ENCODE measurements around the gene EHMT1.

Gene EHMT1

GRCh38 chr9:137578518-137579258 lies 40.1 kb upstream of the EHMT1 start, which contains the start of gene DPH7:
Gene DPH7, minus strand, starts transcription at chr9:137578925. Its CDS starts 148 bp downstream, at chr9:137578777.
- no peaks in the 10 kb centered on the region for H4K20me1 ChIP-seq (ENCODE audit: insufficient read depth, low read length)
- peak within 1 kb of the TSS; percentile 79 for H3K27ac ChIP-seq (ENCODE audit: low read depth, low read length, poor library complexity, severe bottlenecking)
- peak within 1 kb of the TSS; percentile 99 for H3K4me3 ChIP-seq (ENCODE audit: low read depth, low read length, poor library complexity, severe bottlenecking)
- H3F3A ChIP-seq (ENCODE audit: insufficient read depth, low read length): no peaks in the 10 kb centered on the region
- H3K36me3 ChIP-seq (ENCODE audit: insufficient read depth, low read length): peaks cover 49% of the 10 kb centered on the region
- TF ChIP-seq CTCF (IDR thresholded peaks at IDR 0.05; ENCODE audit: low read length) (peak; percentile 81), EZH2 (IDR thresholded peaks at IDR 0.05; ENCODE audit: borderline replicate concordance, low read length) (no peak)
- no peaks in the 10 kb centered on the region for H3K9me3 ChIP-seq (ENCODE audit: low read length)
- H3K4me2 ChIP-seq (ENCODE audit: low read length): peak within 1 kb of the TSS; percentile 95
- no peaks in the 10 kb centered on the region for H3K9me2 ChIP-seq (ENCODE audit: low read depth, low read length)
- peak within 1 kb of the TSS; percentile 95 for H3K9ac ChIP-seq (ENCODE audit: low read length)
- H3K4me1 ChIP-seq (ENCODE audit: insufficient read depth, low read length, severe bottlenecking): peaks cover 49% of the 10 kb centered on the region
- no peak within 1 kb of the TSS for H2AFZ ChIP-seq (ENCODE audit: low read length)
- no peaks in the 10 kb centered on the region for H3K27me3 ChIP-seq (ENCODE audit: insufficient read depth, low read length)
- H3K79me2 ChIP-seq (ENCODE audit: insufficient read depth, low read length): peaks cover 15% of the 10 kb centered on the region

GRCh38 chr9:137579259-137579604 lies 39.6 kb upstream of the EHMT1 start:
- TF ChIP-seq CTCF (IDR thresholded peaks at IDR 0.05; ENCODE audit: low read length): no peak
- Histone ChIP-seq H4K20me1 (ENCODE audit: insufficient read depth, low read length) (no peaks in the 10 kb centered on the region), H2AFZ (ENCODE audit: low read length) (no peak overlapping the region), H3K9ac (ENCODE audit: low read length) (peak overlapping the region; percentile 95), H3K9me2 (ENCODE audit: low read depth, low read length) (no peaks in the 10 kb centered on the region), H3K4me3 (ENCODE audit: low read depth, low read length, poor library complexity, severe bottlenecking) (peak overlapping the region; percentile 99), H3K27ac (ENCODE audit: low read depth, low read length, poor library complexity, severe bottlenecking) (peak overlapping the region; percentile 64), H3K4me2 (ENCODE audit: low read length) (peak overlapping the region; percentile 95), H3K36me3 (ENCODE audit: insufficient read depth, low read length) (peaks cover 49% of the 10 kb centered on the region), H3F3A (ENCODE audit: insufficient read depth, low read length) (no peaks in the 10 kb centered on the region), H3K27me3 (ENCODE audit: insufficient read depth, low read length) (no peaks in the 10 kb centered on the region), H3K79me2 (ENCODE audit: insufficient read depth, low read length) (peaks cover 15% of the 10 kb centered on the region), H3K9me3 (ENCODE audit: low read length) (no peaks in the 10 kb centered on the region), H3K4me1 (ENCODE audit: insufficient read depth, low read length, severe bottlenecking) (peaks cover 49% of the 10 kb centered on the region)

GRCh38 chr9:137580209-137580953 lies 38.4 kb upstream of the EHMT1 start:
- Histone ChIP-seq H3K9ac (ENCODE audit: low read length) (no peak overlapping the region), H2AFZ (ENCODE audit: low read length) (no peak overlapping the region), H3K36me3 (ENCODE audit: insufficient read depth, low read length) (peaks cover 47% of the 10 kb centered on the region), H3K27ac (ENCODE audit: low read depth, low read length, poor library complexity, severe bottlenecking) (peak overlapping the region; percentile 61), H3K4me2 (ENCODE audit: low read length) (no peak overlapping the region), H3K79me2 (ENCODE audit: insufficient read depth, low read length) (peaks cover 15% of the 10 kb centered on the region), H3K9me2 (ENCODE audit: low read depth, low read length) (no peaks in the 10 kb centered on the region), H3K4me3 (ENCODE audit: low read depth, low read length, poor library complexity, severe bottlenecking) (no peak overlapping the region), H3K4me1 (ENCODE audit: insufficient read depth, low read length, severe bottlenecking) (peaks cover 44% of the 10 kb centered on the region), H3F3A (ENCODE audit: insufficient read depth, low read length) (no peaks in the 10 kb centered on the region), H3K27me3 (ENCODE audit: insufficient read depth, low read length) (no peaks in the 10 kb centered on the region), H3K9me3 (ENCODE audit: low read length) (no peaks in the 10 kb centered on the region), H4K20me1 (ENCODE audit: insufficient read depth, low read length) (no peaks in the 10 kb centered on the region)
- TF ChIP-seq EZH2 (IDR thresholded peaks at IDR 0.05; ENCODE audit: borderline replicate concordance, low read length): no peak
- TF ChIP-seq CTCF (IDR thresholded peaks at IDR 0.05; ENCODE audit: low read length): no peak

Measured in OCI-LY1 (cell line).